Stimulated activated CD4-positive, alpha-beta T cell treated with anti-CD3 and anti-CD28 coated beads, TNF-alpha, amount 100 ng/mL, for 48 hours (primary cell): ENCODE data around the gene ANKMY1.

Experiments
- DNase-seq, 3 donors: peaks; one replicate each; pipeline ENCODE4 v3.0.0-alpha.2; 2020; ENCODE audit warnings: low read depth in 3 of 3

ANKMY1 gene

GRCh38 chr2:240473211-240473610 is 84.6 kb downstream of the ANKMY1 start:
- DNase-seq = no peak

GRCh38 chr2:240472078-240472790 is 85.6 kb downstream of the ANKMY1 start:
- DNase-seq = no peak

GRCh38 chr2:240469740-240470139 is 88.0 kb downstream of the ANKMY1 start:
- DNase-seq = no peak

GRCh38 chr2:240469239-240469636 is 88.5 kb downstream of the ANKMY1 start:
- no peak for DNase-seq

- no peak for DNase-seq
These were observed 89.2 kb downstream of the ANKMY1 start for GRCh38 chr2:240468303-240469238.

- no peak for DNase-seq
These were observed 90.0 kb downstream of the ANKMY1 start for GRCh38 chr2:240467659-240468302.

GRCh38 chr2:240467149-240467642 is 90.6 kb downstream of the ANKMY1 start:
- no peak for DNase-seq

- no peak for DNase-seq
These were observed 91.1 kb downstream of the ANKMY1 start for GRCh38 chr2:240466579-240467148.

GRCh38 chr2:240465765-240466578 is 91.8 kb downstream of the ANKMY1 start:
- no peak for DNase-seq

GRCh38 chr2:240465268-240465764 is 92.5 kb downstream of the ANKMY1 start:
- DNase-seq = no peak

- DNase-seq = no peak
These were observed 93.1 kb downstream of the ANKMY1 start for GRCh38 chr2:240464514-240465241.

- DNase-seq = no peak
These were observed 93.8 kb downstream of the ANKMY1 start for GRCh38 chr2:240463866-240464481.

GRCh38 chr2:240463274-240463865 is 94.4 kb downstream of the ANKMY1 start:
- DNase-seq = no peak

- DNase-seq = no peak
These were observed 95.0 kb downstream of the ANKMY1 start for GRCh38 chr2:240462707-240463273.

- no peak for DNase-seq
These were observed 95.6 kb downstream of the ANKMY1 start for GRCh38 chr2:240462073-240462706.

- DNase-seq = no peak
These were observed 96.2 kb downstream of the ANKMY1 start for GRCh38 chr2:240461471-240462072.

- DNase-seq = no peak
These were observed 96.9 kb downstream of the ANKMY1 start for GRCh38 chr2:240460781-240461431.
